ENCODE data around the gene ACSL3.
"Not testable (repeated sequence)": the region's sequence is repeated elsewhere in the genome, so short reads cannot be mapped to it uniquely, and the experiment has no call there.

The ACSL3 gene

DNA sequence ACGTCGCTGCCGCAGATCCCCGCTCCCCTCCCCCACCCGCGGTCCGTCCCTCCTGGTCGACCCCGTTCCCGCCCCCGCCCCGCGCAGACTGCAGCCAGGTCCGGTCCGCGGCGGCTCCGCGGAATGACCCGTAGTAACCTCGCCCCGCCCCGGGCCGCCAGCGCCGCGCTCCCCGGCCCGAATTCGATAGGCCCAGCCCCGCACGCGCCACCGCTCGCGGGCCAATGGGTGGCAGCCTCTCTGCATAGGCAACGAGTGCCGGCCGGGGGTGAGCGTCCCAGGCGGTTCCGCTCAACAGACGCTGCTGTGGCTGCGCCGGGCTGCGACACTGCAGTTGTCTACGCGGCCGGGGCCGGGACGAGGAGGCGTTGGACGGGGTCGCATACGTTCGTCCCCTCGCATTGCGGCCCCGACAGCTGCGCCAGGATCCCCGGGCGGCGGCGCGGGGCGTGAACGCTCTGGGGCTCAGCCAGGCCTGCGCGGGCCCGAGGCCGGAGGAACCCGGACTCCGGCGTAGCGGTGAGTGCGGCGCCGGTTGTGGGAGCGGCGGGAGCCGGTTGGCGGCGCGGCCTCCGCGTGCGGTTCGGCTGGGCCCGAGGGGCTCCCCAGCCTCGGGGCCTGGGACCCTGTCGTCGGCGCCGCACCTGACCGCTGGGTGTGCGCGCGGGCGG lies at the start of gene ACSL3:
Gene ACSL3, plus strand, starts transcription at position 297 of the 671 bp plus-strand sequence. CDS start 47,737 bp downstream, outside the sequence.
- peak; percentile 61 to 73 for DNase-seq

DNA sequence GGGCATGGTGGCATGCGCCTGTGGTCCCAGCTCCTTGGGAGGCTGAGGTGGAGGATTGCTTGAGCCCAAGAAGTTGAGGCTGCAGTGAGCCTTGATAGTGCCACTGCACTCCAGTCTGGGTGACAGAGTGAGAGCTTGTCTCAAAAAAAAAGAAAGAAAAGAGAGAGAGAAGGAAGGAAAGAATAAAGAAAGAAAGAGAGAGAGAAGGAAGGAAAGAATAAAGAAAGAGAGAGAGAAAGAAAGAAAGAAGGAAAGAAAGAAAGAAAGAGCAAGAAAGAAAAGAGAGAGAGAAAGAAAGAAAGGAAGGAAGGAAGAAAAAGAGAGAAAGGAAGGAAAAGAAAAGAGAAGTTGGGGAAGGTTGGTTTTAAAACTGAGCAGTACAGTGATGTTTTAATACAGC lies 49.0 kb upstream of the ACSL3 start:
- DNase-seq = no peak

DNA sequence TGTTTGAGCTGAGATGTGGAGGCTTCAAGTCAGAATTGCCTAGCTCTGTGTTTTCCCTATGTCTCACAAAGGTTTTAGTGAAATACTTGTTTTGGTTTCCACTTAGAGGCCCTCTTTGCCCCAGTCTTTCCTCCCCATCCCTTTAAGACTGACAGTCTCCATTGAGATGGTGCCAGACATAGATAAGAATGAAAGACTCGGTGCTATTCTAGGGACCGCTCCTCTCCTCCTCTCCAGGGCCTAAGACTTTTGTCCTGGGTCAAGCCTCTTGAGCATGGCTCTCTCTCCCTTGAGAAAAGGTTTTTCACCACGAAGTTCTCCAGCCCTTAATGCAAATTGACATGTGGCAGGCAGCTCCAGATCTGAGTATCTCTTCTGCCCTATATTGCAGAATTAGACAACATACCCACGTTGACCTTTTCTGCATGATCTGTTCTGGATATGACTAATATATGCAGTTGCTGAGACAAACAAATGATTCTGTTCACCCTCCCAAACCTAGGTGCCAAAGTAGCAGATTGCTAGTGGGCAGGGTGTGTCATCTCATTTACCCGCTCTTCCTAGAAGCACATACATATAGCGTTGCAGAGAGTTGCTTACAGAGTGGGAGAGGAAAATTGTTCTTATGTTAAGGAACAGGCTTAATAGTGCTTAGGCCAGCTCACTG lies 47.5 kb upstream of the ACSL3 start:
- no peak for DNase-seq

DNA sequence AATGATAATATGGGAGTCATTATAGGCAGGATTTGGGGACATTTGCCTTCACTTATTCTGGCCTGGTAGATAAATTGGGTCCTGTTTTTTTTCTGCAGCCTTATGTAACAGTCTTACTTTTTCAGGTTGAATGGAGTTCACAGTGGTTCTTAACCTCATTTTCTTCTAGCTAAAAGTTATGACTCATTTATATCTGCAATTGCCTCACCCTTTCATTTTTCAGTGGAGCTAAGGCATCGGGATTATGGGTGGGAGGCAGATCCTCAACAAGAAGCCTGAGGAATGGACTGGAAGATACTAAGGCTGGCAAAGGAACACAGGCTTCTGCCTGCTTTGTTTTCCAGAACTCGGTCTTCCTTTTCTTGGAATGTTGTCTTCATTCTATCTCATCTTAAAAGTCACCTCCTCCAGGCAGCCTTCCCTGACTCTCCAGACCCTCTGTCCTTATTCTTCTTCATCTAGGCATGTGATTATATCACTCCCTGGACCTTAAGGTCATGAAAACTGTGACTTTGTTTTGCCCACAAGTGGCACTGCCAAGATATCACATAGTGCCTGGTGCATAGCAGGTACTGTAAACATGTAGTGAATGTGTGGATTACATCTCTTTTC lies 41.0 kb upstream of the ACSL3 start:
- no peak for DNase-seq

DNA sequence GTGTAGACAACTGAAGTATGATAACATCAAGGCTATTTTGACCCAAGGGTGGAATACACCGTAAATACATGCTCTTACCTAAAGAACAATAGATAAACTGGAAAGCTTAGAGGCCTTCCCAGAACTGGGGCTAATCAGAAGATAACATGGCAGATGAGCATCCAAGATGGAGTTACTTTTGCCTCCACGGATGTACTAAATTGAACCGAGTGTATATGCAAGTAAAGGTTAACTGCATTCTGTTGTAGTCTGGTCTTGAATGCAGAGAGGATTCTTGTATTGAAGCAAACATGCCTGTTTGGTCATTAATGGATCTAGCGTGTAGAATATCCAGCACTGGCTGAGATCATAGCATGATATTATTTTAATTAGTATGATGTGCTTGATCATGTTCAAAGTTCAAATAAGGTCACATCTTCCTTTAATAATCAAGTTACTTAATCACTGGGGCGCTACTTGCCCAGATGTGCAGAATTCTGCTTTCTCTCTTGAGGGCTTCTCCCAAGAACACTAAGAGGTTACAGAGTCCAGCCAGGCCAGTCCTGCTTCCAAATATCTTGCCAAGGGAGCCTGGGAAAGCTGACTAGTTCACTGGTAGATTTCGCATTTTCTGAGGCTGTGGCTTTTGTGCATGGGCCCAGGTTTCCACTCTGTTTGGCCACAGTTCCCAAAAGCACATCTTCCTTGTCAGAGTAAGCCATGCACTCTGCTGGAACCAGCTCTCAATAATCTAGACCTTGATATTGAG lies 37.5 kb upstream of the ACSL3 start:
- no peak for DNase-seq

GRCh38 chr2:222825031-222825430 lies 35.8 kb upstream of the ACSL3 start:
- no peak for DNase-seq

DNA sequence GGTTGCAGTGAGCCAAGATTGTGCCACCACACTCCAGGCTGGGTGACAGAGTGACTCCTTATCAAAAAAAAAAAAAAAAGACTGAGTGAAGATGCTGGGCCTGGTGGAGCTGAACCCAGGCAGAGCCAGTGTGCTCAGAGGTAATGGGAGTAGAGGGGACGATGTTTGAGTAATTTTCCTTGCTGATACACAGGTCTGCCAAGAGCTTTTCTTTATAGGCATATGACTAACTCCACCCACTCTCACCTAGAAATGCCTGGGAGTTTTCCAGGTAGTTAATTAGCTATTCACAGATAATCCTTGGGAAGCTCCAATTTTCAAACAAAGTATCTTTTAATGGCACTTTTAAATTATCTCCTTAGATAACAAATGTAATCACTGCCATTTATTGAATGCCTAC lies 33.4 kb upstream of the ACSL3 start:
- no peak for DNase-seq

DNA sequence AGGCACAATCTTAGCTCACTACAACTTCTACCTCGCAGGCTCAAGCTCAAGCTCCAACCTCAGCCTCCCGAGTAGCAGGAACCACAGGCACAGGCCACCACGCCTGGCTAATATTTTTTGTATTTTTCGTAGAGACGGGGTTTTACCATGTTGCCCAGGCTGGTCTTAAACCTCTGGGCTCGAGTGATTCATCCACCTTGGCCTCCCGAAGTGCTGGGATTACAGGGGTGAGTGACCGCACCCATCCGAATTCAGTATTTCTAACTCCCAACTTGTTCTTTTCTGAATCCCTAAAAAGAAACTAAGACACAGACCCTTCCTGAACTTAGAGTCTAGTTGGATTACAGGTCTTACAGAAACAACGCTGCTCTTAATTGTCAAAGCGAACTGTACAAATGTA lies 32.3 kb upstream of the ACSL3 start:
- no peak for DNase-seq

GRCh38 chr2:222830164-222830563 lies 30.7 kb upstream of the ACSL3 start:
- DNase-seq = no peak

GRCh38 chr2:222833410-222833809 lies 27.4 kb upstream of the ACSL3 start:
- no peak for DNase-seq

- DNase-seq = no peak
Measured at GRCh38 chr2:222835143-222835822, 25.6 kb upstream of the ACSL3 start.

- DNase-seq = no peak
Measured at GRCh38 chr2:222835823-222836151, 25.0 kb upstream of the ACSL3 start.

- no peak for DNase-seq
Measured at GRCh38 chr2:222837643-222838056, 23.2 kb upstream of the ACSL3 start.

DNA sequence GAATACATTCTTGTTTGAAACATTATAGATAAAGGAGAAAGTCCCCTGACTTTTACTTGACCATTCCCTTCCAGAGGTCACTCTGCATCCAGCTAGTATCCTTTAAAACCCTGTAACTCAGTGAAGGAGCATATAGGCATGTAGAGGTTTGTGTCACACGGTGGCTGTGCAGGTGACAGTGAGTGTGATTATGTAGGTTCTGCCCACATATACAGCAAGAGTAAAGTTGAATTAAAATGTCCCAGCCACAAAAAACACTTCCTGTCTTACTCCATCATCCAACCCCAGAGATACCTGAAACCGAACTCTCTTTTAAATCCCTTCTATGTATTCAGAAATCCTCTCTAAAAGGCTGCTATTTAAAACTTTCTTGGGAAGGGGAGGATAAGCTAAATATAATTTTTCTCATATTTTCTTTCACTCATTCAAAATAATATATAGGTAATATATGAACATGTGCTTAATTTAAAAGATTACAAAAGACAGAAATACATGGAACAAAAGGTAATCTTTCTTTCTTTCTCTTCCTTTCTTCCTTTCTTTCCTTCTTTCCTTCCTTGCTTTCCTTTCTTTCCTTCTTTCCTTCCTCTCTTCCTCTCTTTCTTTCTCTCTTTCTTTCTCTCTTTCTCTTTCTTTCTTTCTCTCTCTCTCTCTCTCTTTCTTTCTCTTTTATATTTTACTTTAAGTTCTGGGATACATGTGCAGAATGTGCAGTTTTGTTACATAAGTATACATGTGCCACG lies 20.6 kb upstream of the ACSL3 start:
- no peak for DNase-seq

- DNase-seq = peak in 1 of 2 donors; percentile 17
Measured at GRCh38 chr2:222842491-222843174, 18.2 kb upstream of the ACSL3 start.

GRCh38 chr2:222844323-222844722 lies 16.5 kb upstream of the ACSL3 start:
- DNase-seq = peak in 1 of 2 donors; percentile 39

GRCh38 chr2:222845314-222845713 lies 15.5 kb upstream of the ACSL3 start:
- DNase-seq = not testable (repeated sequence)

- no peak for DNase-seq
Measured at GRCh38 chr2:222846003-222846402, 14.8 kb upstream of the ACSL3 start.

DNA sequence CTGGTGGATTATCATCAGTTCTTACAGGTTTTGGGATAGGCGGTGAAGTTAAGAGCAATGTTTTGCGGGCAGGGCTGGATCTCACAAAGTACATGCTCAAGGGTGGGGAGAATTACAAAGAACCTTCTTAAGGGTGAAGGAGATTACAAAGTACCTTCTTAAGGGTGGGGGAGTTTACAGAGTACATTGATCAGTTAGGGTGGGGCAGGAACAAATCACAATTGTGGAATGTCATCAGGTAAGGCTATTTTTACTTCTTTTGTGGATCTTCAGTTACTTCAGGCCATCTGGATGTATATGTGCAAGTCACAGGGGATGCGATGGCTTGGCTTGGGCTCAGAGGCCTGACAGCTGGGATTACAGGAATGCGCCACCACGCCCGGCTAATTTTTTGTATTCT lies 12.8 kb upstream of the ACSL3 start:
- not testable (repeated sequence) for DNase-seq

GRCh38 chr2:222848862-222849261 lies 12.0 kb upstream of the ACSL3 start:
- DNase-seq = no peak

GRCh38 chr2:222851956-222852617 lies 8.7 kb upstream of the ACSL3 start:
- no peak for DNase-seq

All from bone marrow (tissue), 2 donors.